SK-N-MC (cell line): ENCODE data around the gene PSORS1C1.

Experiments
- EZH2 ChIP-seq: fragments of 200-600 bp; sonication (generic); IDR thresholded peaks from one replicate; pipeline ENCODE4 v1.6.1; 2017; ENCODE audit warnings: antibody characterized with exemption
- FOXP2 ChIP-seq: optimal IDR thresholded peaks from 2 replicates; pipeline ENCODE3; 2011; ENCODE audit warnings: mild to moderate bottlenecking, moderate library complexity; ENCODE audit not compliant: insufficient read depth; ENCODE audit errors: extremely low read length, control extremely low read depth
- POLR2AphosphoS5 ChIP-seq: IDR thresholded peaks from 2 replicates; pipeline ENCODE4 v1.6.1; 2012; ENCODE audit warnings: mild to moderate bottlenecking, low read depth, low read length, borderline replicate concordance

- no peak for TF ChIP-seq EZH2
- no peak for TF ChIP-seq POLR2AphosphoS5
- TF ChIP-seq FOXP2, result no peak
These were observed 27.0 kb upstream of the PSORS1C1 start for GRCh38 chr6:31087494-31088089.
